Keratinocyte (primary cell): ENCODE data around the gene CCDC27. TPM values are rescaled to one million over a fixed set of nuclear protein-coding genes. Genes with fewer than 3 reads are reported as not detected.

Experiments
- DNase-seq: peaks from one replicate; pipeline ENCODE4 v3.0.0-alpha.2; 2011; ENCODE audit warnings: low read depth, missing footprints, low spot score
- FAIRE-seq: peaks from 2 replicates; lab custom pipeline; 2011; peaks lifted over from hg19 to GRCh38; lab: Jason Lieb, UNC
- H2AFZ ChIP-seq: 2 replicates; pipeline ENCODE4 v1.6.0; 2012; ENCODE audit warnings: low read length, control low read depth, inconsistent platforms; ENCODE audit not compliant: control insufficient read depth
- H3K27ac ChIP-seq: 2 replicates; pipeline ENCODE4 v1.5.1; 2011; ENCODE audit warnings: low read length; ENCODE audit not compliant: control insufficient read depth, insufficient read depth
- H3K27me3 ChIP-seq: 3 replicates; pipeline ENCODE4 v1.6.0; 2011; ENCODE audit warnings: low read length; ENCODE audit not compliant: control insufficient read depth, insufficient read depth; ENCODE audit errors: extremely low read depth
- H3K36me3 ChIP-seq, 2 experiments: 2 replicates in 1 of 2; 3 replicates in 1 of 2; pipeline ENCODE4 v1.5.1; 2011; ENCODE audit warnings: low read length in 2 of 2, mild to moderate bottlenecking in 1 of 2; ENCODE audit not compliant: control insufficient read depth in 2 of 2, insufficient read depth in 2 of 2; ENCODE audit errors: extremely low read depth in 1 of 2
- H3K4me1 ChIP-seq: 3 replicates; pipeline ENCODE4 v1.5.1; 2011; ENCODE audit warnings: low read length; ENCODE audit not compliant: control insufficient read depth, insufficient read depth; ENCODE audit errors: extremely low read depth
- H3K4me2 ChIP-seq: 3 replicates; pipeline ENCODE4 v1.6.0; 2011; ENCODE audit warnings: low read depth, low read length; ENCODE audit not compliant: control insufficient read depth, insufficient read depth; ENCODE audit errors: extremely low read depth
- H3K4me3 ChIP-seq, 3 experiments: fragments of 200-600 bp in 1 of 3; sonication (generic) in 1 of 3; 2 replicates in 2 of 3; 3 replicates in 1 of 3; pipeline ENCODE4 v1.5.1; 2011 to 2016; ENCODE audit warnings: low read length in 3 of 3, mild to moderate bottlenecking in 3 of 3, control low read depth in 2 of 3, inconsistent platforms in 1 of 3, low read depth in 1 of 3, mixed read lengths in 1 of 3, mixed run types in 1 of 3, moderate library complexity in 1 of 3; ENCODE audit not compliant: control insufficient read depth in 2 of 3, insufficient read depth in 2 of 3; ENCODE audit errors: extremely low read depth in 1 of 3
- H3K79me2 ChIP-seq: 2 replicates; pipeline ENCODE4 v1.6.0; 2012; ENCODE audit warnings: low read length; ENCODE audit not compliant: control insufficient read depth, insufficient read depth
- H3K9ac ChIP-seq: 3 replicates; pipeline ENCODE4 v1.6.0; 2011; ENCODE audit warnings: low read length; ENCODE audit not compliant: control insufficient read depth, insufficient read depth; ENCODE audit errors: extremely low read depth
- H3K9me1 ChIP-seq: 3 replicates; pipeline ENCODE4 v1.6.0; 2011; ENCODE audit warnings: low read length; ENCODE audit not compliant: control insufficient read depth, insufficient read depth; ENCODE audit errors: extremely low read depth
- H3K9me3 ChIP-seq: 2 replicates; pipeline ENCODE4 v1.5.1; 2012; ENCODE audit warnings: low read depth, low read length; ENCODE audit not compliant: control insufficient read depth
- H4K20me1 ChIP-seq: 3 replicates; pipeline ENCODE4 v1.6.0; 2011; ENCODE audit warnings: low read length; ENCODE audit not compliant: control insufficient read depth, insufficient read depth; ENCODE audit errors: extremely low read depth
- EZH2 ChIP-seq: IDR thresholded peaks from one replicate; pipeline ENCODE4 v1.6.1; 2012; ENCODE audit warnings: inconsistent platforms, mild to moderate bottlenecking, low read length, moderate library complexity
- dilution Hi-C: fragments of 300-500 bp; cut with MboI; formaldehyde crosslinking; loops from one replicate; pipeline ENCODE4 v1.7.0; 2020; ENCODE audit warnings: low sequenced_read_pairs; ENCODE audit not compliant: extremely low pct_ligation_motif_present
- polyA plus RNA-seq, 5 experiments: library from polyadenylated mRNA; depleted of rRNA in 3 of 5; stranded (reverse) in 3 of 5; stranded (forward) in 1 of 5; unstranded in 1 of 5; fragments of >200 nt; gene quantifications; 1 replicate in 1 of 5; 2 replicates in 3 of 5; 3 replicates in 1 of 5; pipeline versions ENCODE4 v1.2.1 to v1.2.3, GENCODE V29; 2011 to 2012; ENCODE audit warnings: missing spikeins in 2 of 5, low read depth in 1 of 5, low replicate concordance in 1 of 5
- TF ChIP-seq, protein P1 (sequence below), 3 experiments: IDR thresholded peaks in 1 of 3; conservative IDR thresholded peaks in 1 of 3; optimal IDR thresholded peaks in 1 of 3; 2 replicates in 2 of 3; 3 replicates in 1 of 3; pipeline versions ENCODE3 to v1.5.1; 2011; ENCODE audit warnings: low read length in 3 of 3, mild to moderate bottlenecking in 3 of 3, moderate library complexity in 2 of 3, control low read depth in 1 of 3, inconsistent platforms in 1 of 3; ENCODE audit not compliant: insufficient read depth in 2 of 3; ENCODE audit errors: extremely low read depth in 1 of 3

The CCDC27 gene
- polyA plus RNA-seq, 1 donor (not counting 4 experiments of a cell fraction or from before 2014, with no cell fraction given) = not detected

DNA sequence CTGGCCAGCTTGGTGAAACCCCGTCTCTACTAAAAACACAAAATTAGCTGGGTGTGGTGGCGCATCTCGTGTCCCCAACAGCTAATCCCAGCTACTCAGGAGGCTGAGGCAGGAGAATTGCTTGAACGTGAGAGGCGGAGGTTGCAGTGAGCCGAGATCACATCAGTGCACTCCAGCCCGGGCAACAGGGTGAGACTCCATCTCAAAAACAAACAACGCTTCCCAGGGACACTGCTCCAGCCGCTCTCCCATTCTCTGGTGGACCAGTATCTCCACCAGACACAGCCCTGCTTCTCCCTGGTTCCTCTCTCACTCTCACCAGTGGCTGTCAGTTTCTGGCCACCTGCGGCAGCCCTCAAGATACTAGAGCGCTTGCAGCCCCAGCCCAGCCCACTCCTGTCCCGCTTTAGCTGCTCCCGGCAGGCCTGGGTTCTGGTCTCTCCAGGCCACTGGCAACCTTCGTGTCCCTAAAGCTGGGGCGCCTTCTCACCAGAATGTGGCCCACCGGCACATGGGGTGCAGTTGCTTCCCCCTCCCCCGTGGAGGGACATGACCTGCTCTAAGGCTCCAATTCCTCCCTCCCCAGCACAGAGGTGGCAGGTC, 65.0 kb downstream of the CCDC27 start:
- Histone ChIP-seq H3K9me1 (no peaks in the 10 kb centered on the region), H3K27ac (no peak overlapping the region), H3K9ac (no peak overlapping the region), H2AFZ (no peak overlapping the region), H3K9me3 (no peaks in the 10 kb centered on the region), H4K20me1 (no peaks in the 10 kb centered on the region), H3K4me2 (no peak overlapping the region), H3K4me1 (peaks cover 12% of the 10 kb centered on the region), H3K36me3 (peaks cover 3 to 13% of the 10 kb centered on the region in 2 experiments), H3K79me2 (no peaks in the 10 kb centered on the region), H3K4me3 (no peak overlapping the region), H3K27me3 (no peaks in the 10 kb centered on the region)
- TF ChIP-seq, protein P1, sequence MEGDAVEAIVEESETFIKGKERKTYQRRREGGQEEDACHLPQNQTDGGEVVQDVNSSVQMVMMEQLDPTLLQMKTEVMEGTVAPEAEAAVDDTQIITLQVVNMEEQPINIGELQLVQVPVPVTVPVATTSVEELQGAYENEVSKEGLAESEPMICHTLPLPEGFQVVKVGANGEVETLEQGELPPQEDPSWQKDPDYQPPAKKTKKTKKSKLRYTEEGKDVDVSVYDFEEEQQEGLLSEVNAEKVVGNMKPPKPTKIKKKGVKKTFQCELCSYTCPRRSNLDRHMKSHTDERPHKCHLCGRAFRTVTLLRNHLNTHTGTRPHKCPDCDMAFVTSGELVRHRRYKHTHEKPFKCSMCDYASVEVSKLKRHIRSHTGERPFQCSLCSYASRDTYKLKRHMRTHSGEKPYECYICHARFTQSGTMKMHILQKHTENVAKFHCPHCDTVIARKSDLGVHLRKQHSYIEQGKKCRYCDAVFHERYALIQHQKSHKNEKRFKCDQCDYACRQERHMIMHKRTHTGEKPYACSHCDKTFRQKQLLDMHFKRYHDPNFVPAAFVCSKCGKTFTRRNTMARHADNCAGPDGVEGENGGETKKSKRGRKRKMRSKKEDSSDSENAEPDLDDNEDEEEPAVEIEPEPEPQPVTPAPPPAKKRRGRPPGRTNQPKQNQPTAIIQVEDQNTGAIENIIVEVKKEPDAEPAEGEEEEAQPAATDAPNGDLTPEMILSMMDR (optimal IDR thresholded peaks at IDR 0.05 in 1 of 3, IDR thresholded peaks at IDR 0.05 in 1 of 3, conservative IDR thresholded peaks at IDR 0.05 in 1 of 3; ENCODE audit: extremely low read depth in 1 of 3, insufficient read depth in 2 of 3, low read length in 3 of 3) = no peak
- TF ChIP-seq EZH2 = no peak
- dilution Hi-C loops = no loop called here
- FAIRE-seq = no peak
- DNase-seq = no peak

- DNase-seq = no peak
- no peak overlapping the region for H3K9ac ChIP-seq
- FAIRE-seq = no peak
- H2AFZ ChIP-seq = no peak overlapping the region
- H4K20me1 ChIP-seq = no peaks in the 10 kb centered on the region
- dilution Hi-C loops = no loop called here
- H3K4me3 ChIP-seq = no peak overlapping the region
- TF ChIP-seq, protein P1 (optimal IDR thresholded peaks at IDR 0.05 in 1 of 3, IDR thresholded peaks at IDR 0.05 in 1 of 3, conservative IDR thresholded peaks at IDR 0.05 in 1 of 3; ENCODE audit: extremely low read depth in 1 of 3, insufficient read depth in 2 of 3, low read length in 3 of 3) = no peak
- no peak for TF ChIP-seq EZH2
- no peaks in the 10 kb centered on the region for H3K27me3 ChIP-seq
- H3K4me2 ChIP-seq = no peak overlapping the region
- H3K9me3 ChIP-seq = no peaks in the 10 kb centered on the region
- H3K27ac ChIP-seq = no peak overlapping the region
- H3K36me3 ChIP-seq = peaks cover 10 to 19% of the 10 kb centered on the region in 2 experiments
- H3K79me2 ChIP-seq = no peaks in the 10 kb centered on the region
- H3K9me1 ChIP-seq = no peaks in the 10 kb centered on the region
- peaks cover 12% of the 10 kb centered on the region for H3K4me1 ChIP-seq
These were observed 65.8 kb downstream of the CCDC27 start for GRCh38 chr1:3817821-3818597.
